ENCODE results near the gene FLNB.
A peak's percentile ranks its signal among the peaks of the same experiment; 100 is the strongest.

FLNB gene

DNA sequence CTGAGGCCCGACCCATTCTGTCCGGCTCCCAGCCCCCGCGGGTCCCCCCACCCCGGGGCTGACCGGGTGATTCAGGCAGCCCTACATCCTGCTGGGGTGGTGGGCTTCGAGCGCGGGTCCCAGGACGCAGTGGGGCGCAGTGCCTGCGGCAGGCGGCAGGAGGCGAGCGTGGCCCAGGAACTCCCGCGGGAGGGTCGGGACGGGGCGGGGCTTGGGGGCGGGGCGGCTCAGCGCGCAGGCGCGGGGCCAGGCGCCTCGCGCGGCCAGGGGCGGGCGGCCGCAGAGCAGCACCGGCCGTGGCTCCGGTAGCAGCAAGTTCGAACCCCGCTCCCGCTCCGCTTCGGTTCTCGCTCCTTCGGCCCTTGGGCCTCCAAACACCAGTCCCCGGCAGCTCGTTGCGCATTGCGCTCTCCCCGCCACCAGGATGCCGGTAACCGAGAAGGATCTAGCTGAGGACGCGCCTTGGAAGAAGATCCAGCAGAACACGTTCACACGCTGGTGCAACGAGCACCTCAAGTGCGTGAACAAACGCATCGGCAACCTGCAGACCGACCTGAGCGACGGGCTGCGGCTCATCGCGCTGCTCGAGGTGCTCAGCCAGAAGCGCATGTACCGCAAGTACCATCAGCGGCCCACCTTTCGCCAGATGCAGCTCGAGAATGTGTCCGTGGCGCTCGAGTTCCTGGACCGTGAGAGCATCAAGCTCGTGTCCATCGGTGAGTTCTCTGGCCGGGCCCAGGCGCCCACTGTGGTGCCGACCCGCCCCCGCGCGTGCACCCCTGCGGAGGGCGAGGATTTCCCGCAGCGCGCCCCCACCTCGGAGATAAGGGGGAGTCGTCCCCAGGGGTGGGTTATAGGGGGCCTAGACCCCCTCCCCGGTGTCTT, at the start of gene FLNB:
Gene FLNB (plus strand): TSS at position 282 of the 885 bp plus-strand sequence. CDS start 143 bp downstream, at position 425.
- peak; percentile 85 for DNase-seq

DNA sequence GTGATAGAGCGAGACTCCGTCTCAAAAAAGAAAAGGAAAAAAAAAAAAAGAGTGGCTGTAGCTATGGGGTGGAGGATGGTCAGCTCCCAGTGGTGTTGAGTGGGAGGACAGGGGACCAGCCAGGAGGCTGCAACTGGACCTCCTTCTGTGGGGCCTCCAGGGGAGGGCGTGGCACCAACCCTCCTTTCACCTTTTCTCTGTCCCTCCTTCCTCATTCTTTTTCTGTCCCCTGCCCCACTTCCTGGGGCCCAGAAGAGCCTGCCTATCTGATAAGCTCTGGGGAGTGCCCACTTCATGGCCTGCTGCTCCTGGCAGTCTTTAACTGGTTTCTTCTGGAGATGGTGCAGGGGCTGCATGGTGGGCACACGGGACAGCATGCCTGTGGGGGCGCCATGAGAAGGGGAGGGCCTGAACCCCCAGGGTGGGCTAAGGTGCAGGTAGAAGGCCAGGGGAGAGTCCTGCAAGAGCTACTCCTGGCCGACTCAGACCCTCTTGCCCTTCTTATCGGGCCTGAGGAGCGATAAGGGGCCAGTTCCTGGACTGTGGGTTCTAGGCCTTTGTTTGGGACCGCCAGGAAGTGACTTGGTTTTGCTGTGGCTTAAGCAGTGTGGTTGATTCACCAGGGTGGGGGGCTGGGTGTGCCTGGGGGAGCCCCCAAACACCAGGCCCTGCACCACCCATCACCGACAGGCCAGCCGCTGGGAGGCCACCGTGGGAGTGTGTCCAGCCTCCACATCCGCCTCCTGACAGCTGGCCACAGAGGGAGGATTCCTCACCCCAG, 49.4 kb upstream of the FLNB start:
- DNase-seq, result no peak

DNA sequence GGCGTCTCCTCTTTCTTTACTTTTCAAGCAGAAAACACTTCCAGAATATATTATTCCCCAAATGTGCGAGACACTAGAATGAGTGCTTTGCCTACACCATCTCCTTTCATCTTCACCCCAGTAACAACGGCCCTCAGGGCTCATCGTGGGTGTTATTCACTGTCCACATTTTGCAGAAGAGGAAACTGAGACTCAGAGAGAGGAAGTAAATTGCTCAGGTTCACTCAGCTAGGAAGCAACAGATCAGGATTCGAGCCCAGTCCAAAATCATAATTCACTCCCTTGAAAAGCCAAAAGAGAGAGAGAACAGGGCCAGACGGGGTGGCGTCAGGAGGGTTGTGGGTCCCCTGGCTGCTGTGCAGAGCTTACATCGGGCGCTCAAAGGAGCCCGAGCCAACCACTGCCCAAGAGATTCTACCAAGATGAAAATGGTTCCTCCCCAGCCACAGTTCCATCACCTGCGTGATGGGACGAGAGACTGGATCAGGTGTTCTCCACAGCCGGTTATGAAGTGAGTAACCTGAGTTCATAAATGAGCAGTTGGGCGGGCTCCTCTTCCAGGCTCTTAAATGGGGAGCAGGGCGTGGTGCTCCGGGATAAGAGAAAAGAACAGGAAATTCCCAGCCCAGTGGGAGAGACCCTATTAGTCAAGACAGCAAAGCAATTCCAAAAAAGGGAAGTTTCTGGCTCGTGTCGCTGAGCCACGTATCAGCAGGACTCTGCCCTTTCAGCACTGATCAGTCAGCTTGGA, 48.6 kb upstream of the FLNB start:
- no peak for DNase-seq

DNA sequence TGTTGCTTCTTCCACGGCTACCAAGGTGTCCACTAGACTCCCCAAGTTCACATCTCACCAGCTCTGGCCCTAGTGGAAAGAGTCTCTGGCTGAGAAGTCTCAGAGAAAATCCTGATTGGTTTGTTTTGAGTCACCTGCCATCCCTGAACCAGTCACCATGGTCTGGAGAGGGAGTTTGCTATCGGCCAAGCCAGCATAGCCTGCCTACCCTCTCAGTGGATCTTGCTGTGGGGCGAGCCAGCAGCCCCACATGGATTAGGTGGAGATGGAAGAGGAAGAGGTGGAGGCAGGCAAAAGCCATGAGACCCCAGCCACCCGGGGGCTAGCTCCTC, 48.1 kb upstream of the FLNB start:
- DNase-seq, result no peak

- DNase-seq, result no peak
Observed at GRCh38 chr3:57961177-57961827, 46.9 kb upstream of the FLNB start.

- no peak for DNase-seq
Observed at GRCh38 chr3:57961828-57962447, 46.3 kb upstream of the FLNB start.

DNA sequence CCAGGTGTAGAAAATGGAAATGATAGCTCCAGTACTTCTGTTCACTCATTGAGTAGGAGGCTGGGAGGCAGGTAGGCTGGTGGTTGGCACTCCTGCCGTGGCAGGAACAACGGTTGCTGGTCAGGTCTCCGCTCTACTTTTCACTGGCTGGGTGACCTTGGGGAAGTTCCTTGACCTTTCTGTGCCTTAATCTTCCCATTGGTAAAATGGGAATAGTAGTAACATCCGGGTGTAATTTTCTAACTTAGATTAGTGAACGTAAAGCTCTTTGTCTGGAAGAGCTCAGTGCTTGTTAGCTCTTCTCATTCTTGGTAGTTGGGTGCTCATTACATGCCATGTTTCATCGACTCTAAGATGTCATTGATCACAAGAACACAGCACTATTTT, 45.8 kb upstream of the FLNB start:
- DNase-seq, result no peak

- DNase-seq, result no peak
Observed at GRCh38 chr3:57963811-57964346, 44.3 kb upstream of the FLNB start.

GRCh38 chr3:57966829-57967228, 41.4 kb upstream of the FLNB start:
- no peak for DNase-seq

- DNase-seq, result no peak
Observed at GRCh38 chr3:57967590-57967989, 40.6 kb upstream of the FLNB start.

DNA sequence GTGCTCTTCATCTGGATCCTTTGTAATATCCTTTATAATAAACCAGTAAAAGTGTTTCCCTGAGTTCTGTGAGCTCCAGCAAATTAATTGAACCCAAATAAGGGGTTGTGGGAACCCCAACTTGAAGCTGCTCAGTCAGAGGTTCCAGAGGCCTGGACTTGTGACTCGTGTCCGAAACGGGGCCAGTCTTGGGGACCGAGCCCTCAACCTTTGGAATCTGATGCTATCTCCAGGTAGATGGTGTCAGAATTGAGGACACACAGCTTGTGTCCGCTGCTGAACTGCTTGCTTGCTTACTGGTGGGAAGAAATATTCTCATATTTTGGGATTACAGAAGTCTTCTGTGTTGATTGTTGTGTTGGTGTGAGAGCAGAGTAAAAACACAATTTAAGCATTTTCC, 39.7 kb upstream of the FLNB start:
- DNase-seq, result no peak

DNA sequence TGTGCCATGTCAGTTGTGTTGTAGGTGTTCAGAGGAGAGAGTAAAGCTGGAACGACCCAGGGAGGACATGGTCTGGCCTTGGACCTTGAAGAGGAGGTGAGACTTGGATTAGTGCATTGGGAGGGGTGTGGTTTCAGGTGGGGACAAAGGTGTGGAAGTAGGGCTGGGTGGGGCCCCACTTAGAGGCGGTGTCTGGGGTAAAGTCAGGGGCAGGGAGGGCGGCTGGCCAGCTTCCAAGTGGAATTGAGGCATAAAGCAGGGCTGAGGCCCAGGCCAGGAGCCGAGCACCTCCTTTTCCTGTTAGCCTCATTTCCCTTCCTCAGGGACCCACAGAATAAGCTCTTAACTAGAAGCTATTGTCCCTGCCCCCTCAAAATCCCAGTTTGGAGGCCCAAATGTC, 36.2 kb upstream of the FLNB start:
- no peak for DNase-seq

DNA sequence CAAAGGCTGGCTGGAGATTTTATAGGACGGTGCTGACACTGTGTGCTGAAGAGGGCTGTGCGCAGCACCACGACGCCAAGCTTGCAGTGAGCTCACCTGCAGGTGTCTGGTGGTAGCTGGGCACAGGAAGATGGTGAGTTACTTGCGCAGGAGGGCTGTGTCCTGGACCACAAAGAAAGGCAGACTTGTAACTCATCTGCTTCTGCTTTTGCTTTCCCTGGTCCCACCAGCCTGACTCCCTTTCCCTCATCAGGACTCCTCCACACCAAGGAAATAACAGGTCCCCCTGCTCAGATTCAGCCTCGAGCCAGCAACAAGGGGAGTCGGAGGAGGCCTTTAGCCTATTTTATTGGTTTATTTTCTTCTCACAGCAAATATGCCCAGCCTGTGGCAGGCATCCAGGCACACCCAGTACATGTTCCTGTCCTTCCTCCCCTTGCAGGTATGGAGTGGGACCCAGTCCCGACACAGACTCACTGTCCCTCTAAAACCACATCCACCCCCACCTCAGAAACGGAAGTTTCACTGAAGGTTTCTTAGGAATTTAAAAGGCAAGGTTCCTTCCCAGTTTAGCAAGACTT, 35.6 kb upstream of the FLNB start:
- DNase-seq, result no peak

DNA sequence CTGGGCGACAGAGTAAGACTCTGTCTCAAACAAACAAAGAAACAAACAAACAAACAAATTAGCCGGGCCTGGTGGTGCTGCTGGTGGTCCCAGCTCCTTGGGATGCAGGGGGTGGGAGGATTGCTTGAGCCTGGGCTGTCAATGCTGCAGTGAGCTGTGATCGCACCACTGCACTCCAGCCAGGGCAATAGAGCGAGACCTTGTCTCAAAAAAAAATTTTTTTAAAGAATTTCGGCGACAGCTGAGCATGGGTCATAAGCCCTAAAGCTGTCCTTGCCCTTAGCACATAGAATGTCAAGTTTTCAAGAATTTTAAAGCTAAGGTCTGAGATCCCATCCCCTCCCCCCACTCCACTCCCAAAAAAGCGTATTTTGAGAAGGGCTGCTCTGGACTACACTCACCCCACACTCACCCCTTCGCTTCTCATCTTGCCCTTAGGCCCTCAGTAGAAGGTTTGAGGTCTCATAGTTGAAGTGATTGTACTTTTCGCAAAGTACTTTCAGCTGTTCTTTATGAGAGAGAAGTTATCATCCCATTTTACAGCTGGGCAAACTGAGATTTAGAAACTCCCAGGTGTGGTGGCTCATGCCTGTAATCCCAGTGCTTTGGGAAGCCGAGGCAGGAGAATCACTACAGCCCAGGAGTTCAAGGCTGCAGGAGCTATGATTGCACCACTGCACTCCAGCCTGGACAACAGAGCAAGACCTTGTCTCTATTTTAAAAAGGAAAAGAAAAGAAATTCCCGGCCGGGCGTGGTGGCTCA, 34.3 kb upstream of the FLNB start:
- DNase-seq, result no peak

- peak; percentile 72 for DNase-seq
Observed at GRCh38 chr3:57974796-57975388, 33.3 kb upstream of the FLNB start.

GRCh38 chr3:57977818-57978235, 30.4 kb upstream of the FLNB start:
- no peak for DNase-seq

DNA sequence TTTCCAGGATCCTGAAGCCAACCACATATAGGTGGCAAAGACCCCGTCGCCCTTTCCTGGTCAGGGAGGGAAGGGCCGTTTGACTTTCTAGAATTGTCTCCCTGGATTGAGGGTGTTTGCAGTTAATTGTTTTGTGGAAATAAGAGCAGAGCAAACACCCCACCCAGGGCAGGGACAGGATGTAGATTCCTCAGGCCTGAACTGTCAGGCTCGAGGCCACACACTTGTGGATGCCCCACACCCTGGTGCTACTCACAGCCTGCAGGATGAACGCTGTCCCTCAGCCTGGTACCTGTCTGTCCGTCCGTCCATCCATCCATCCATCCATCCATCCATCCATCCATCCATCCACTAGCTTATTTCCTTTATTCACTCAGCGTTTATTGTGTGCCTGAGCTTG, 29.9 kb upstream of the FLNB start:
- DNase-seq, result no peak

DNA sequence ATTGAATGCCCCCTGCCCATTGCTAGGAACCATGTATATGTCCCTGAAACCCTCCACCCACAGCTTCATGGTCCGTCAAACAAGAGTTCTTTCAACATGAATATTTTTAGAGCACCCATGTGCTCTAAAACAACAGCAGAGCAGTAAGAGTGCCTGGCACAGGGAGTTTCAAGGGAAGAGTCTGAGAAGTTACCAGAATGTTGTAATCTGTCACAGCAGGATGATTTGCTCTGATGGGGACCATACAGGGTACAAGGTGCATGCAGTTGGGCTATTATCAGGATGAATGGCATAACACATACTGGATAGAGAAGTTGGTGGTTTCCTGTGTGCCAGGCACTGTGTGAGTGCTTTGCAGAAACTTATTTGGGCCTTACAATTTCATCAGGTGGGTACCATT, 27.8 kb upstream of the FLNB start:
- no peak for DNase-seq

DNA sequence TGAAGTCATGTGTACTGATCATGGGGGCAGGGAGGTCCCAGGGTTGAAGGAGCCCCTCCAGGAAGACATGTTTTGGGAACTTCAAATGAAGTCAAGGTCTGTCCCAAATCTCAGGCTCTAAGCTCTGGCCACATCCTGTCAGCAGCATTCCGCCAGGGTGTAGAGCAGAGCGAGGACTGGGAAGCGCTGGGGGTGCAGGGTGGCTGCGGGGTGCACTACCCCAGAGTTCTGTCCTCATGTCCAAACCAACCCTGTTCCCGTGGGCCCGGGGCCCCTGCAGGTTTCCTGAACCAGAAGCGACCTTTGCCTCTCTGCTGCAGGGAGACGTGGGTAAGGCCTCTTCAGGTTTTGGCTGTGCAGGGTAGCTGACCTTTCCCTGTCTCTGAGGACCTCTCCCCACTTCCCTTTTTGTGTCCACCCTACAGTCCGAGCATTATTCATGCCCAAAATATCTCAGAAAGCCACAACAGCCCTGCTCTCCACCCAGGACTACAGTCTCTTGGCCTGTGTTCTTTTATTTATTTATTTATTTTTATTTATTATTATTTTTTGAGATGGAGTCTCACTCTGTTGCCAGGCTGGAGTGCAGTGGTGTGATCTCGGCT, 26.6 kb upstream of the FLNB start:
- DNase-seq, result no peak

- DNase-seq, result no peak
Observed at GRCh38 chr3:57982561-57983243, 25.5 kb upstream of the FLNB start.

Data from T1000 (cell line).